Hematopoietic multipotent progenitor cell (in vitro differentiated cells): ENCODE measurements around the gene SUMF1. TPM values are rescaled to one million over a fixed set of nuclear protein-coding genes. Genes with fewer than 3 reads are reported as not detected.
A peak's percentile ranks its signal among the peaks of the same experiment; 100 is the strongest.

Experiments used
- DNase-seq, 3 donors: peaks; one replicate each; pipeline ENCODE4 v3.0.0-alpha.2; 2011 to 2015; ENCODE audit warnings: low read depth in 2 of 3, low spot score in 2 of 3
- total RNA-seq: library from RNA; depleted of rRNA; stranded (reverse); fragments of >200 nt; gene quantifications from one replicate; pipeline ENCODE4 v1.2.3, GENCODE V29; 2012

SUMF1 gene
- total RNA-seq, 1 donor, result 66.8 TPM

DNA sequence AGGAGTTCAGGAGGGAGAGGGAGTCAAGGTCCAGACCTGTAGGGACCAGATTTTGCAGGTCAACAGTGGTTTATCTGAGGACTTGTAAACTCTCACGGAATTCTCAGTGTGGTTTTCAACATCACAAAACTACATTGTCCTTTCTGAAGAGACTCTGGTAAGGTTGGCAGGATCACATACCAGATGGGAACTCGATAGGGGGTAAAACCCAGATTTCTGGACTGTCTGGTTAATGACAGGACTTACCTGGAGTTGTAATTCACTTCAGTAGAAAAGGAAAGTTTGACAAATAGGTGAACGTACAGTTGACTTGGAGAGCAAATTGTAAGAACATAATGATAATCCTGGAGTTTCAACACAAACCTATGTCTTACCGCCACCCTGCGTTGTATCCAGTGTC lies 31.4 kb upstream of the SUMF1 start:
- DNase-seq, result no peak

DNA sequence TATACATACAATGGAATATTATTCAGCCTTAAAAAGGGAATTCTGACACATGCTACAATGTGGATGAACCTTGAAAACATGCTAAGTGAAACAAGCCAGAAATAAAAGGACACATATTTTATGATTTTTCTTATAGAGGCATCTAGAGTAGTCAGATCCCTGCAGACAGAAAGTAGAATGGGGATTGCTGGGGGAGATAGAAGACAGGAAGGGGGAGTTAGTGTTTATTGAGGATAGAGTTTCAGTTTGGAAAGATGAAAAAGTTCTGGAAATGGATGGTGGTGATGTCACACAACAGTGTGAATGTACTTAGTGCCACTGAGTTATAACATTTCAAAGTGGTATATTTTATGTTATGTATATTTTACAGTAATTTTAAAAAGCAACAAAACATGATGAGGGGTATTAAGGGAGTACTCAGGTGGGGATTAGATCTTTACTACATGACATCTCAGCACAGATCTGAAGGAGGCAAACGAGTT lies 30.8 kb upstream of the SUMF1 start:
- no peak for DNase-seq

GRCh38 chr3:4497005-4497692 lies 30.1 kb upstream of the SUMF1 start:
- DNase-seq, result no peak

DNA sequence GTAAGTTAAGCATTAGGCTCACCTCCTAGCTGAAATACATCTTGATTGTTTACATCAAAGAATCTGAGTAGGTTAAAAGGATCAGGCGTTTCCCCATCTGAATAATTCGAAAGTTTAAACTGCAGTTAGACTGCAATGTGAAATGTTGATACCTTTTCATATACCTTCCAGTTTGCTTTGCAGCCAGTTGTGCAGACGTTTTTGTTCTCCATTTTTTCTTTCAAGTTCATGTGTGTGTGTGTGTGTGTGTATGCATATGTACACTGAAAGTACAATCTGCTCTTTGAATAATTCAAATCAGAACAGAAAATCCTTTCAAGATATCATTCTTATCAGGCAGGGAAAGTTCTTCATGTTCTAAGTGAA lies 29.0 kb upstream of the SUMF1 start:
- no peak for DNase-seq

DNA sequence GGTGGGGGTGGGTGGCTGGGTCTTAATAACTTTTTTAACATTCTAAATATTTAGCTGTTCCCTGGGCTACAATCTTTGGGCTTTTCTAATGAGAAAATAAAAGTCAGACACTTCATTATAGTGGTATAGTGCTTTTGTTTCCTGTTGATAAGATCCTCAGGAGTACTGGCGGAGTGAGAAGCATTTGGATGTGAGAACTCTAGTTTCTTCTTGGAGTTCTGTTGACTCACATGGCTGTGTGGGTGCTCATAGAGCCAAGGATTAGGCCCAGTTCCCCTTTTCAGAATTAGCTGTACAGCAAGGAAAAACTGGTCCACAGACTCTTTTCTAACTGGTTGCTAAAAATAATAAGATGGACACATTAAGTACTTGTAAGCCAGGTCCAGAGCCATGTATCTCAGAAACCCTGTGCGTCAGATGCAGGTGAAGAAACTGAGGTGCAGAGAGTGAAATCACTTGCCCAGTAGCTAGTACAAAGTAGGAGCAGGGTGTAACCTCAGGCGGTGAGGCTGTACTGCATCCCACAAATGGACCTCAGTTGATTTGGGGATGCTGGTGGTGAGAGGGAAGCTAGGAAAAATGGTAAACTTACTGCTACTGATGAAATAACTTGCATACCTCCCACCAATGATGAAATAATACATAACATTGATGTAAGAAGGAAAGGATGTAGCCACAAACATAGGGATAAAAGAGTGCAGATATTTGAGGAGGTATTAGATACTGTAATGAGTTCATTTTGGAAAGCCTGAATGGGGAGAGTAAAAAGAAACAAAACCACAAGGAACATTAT lies 28.4 kb upstream of the SUMF1 start:
- DNase-seq, result peak in 2 of 3 donors; percentile 66 to 71

DNA sequence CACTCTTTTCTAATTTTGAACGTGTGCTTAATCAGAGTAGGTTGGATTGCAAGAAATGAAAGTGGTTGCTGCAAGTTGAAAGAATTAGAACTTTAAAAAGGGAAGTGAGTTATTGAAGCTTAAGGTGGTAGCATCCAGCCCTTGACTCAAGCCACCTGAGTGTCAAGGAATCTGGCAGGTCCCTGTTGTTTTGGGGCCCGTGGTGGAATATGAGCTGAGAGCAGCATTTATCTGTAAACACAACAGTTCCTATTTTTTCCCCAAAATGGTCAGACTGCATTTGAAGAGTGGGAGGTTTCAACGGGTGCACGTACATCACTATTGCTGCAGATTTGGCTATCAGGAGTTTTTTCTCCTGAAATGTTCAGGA lies 27.8 kb upstream of the SUMF1 start:
- DNase-seq, result peak in 1 of 3 donors; percentile 44

DNA sequence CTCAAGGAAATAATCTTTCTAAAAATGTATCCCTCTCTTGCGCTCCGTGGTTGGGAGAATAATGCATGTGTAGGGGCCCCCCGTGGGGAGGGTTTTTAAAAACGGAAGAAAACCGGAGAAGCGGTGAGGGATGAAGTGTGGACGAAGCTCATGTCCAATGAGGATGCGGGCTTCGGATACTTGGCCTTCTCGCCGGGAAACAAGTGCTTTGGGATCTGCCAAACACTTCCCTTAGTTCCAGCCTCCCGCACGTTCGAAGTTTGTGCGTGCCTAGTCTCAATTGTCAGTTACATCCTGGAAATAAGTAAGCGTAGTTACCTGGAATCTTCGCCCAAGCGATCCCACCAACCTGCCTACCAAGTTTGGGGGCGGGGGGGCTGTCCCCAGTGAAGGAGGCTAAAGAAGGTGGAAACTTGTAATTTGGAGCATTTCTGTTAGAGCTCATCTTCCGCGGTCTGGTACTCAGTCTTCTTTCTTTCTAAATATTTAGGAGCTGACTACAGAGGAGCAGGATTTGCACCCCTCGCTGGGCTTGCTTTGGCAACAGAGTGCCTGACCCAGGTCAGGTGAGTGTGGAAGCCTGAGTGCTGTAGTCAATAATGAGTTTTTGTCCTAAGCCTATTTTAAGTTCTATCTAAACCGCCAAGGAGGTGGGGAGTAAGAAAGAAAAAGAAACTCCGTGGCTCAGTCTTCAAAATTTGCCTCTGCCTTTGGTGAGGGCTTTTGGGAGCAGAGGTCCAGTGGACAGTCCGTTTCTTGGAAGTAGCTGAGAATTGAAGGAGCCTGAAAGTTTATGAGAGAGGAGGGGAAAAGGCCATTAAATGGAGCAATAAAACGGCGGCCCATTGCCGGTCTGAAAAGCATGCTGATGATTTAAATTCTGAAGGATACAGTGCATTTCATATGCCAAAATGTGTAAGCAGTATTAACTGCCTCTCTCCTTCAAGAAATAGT lies 27.1 kb upstream of the SUMF1 start:
- DNase-seq, result no peak

DNA sequence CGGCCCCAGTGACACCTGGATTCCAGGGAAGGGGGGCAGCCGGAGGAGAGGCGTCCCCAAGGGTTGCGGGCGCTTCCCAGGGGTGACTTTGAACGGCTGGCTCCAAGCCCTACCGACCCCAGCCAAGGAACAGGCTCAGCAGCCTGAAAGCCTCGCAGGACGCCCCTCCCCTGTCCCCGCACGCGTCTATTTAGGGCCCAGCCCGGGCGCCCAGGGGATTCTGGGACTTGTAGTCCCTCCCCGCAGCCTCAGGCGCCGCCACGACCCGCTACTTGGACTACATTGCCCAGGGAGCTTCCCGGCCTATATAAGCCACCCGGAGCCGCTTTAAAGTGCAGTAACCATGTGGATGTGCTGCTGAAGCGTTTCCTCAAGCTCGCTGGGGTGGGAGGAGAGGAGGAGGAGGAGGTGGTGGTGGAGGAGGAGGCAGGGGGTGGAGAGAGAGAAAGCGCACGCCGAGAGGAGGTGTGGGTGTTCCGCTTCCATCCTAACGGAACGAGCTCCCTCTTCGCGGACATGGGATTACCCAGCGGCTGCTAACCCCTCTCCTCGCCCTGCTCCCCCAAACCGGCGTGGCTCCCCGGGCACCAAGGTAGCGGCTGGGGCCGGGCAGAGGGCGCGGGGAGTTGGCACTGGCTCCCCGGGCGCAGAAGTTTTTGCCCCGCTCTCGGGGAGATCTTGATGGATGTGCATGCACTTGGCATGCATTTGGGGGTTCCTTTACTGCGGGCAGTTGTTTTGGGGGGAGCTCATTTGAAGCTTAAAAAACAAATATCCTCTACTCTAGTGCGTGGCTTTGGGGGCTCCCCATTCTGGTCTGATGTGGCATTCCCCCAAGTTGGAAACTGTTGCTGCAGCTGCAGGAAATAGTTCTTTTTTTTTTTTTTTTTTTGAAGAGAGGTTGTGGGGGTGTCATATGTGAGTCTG lies 26.2 kb upstream of the SUMF1 start, which contains the start of gene ITPR1:
Gene ITPR1, plus strand, starts transcription at position 335 of the 927 bp plus-strand sequence. CDS start 23,144 bp downstream, outside the sequence.
- peak; percentile 99 to 100 (median 99) for DNase-seq

- DNase-seq, result peak; percentile 30 to 54 (median 52)
Observed at GRCh38 chr3:4492208-4493013, 25.3 kb upstream of the SUMF1 start.

- DNase-seq, result no peak
Observed at GRCh38 chr3:4491855-4492207, 24.8 kb upstream of the SUMF1 start.

DNA sequence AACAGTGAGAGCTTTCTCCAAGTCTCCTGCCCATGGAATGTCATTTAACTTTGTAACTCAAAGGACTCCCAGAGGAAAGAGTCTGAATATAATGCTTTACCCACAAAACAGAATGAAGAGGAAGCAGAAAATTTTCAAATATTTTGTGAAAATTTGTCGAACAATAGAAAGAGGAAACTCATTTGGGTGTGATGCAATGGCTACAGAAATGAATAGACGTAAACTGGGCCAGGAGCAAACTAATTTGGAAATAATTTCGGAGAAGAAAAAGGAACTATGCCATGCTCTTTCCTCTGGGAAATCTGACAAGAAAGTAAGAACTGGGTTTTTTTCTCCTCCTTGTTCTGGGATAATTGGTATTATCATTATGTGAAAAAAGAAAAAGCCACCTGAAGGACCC lies 11.2 kb upstream of the SUMF1 start:
- DNase-seq, result no peak

DNA sequence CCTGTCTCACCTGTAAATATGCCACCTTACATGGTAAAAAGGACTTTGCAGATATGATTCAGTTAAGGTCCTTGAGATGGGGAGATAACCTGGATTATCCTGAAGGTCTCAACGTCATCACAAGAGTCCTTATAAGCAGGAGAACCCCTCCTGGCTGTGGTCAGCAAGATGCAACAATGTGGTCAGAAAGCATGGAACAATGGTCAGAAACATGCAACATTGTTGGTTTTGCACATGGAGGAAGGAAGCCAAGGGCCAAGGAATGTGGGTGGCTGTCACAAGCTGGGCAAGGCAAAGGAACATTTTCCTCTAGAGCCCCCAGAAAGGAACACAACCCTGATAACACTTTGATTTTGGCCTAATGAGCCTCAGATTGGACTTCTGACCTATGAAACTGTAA lies 9.4 kb upstream of the SUMF1 start:
- DNase-seq, result no peak

DNA sequence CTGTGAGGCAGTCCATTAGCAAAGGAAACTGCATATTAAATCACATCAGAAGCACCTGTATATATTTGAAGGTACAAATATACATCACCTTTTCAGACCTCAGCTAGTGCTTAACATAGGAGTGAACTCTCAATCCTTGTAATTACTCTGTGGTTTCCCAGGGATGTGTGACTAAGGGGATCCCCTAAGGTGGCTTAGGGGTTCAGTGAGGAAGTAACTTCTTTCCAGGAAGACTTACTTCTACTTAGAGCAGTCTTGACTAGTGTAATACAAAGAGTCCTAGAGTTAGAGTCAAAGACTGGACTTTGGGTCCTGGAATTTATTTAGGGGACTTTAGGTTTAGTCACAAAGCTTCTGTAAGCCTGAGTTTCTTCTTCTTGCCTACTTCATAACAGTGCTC lies 8.7 kb upstream of the SUMF1 start:
- no peak for DNase-seq

DNA sequence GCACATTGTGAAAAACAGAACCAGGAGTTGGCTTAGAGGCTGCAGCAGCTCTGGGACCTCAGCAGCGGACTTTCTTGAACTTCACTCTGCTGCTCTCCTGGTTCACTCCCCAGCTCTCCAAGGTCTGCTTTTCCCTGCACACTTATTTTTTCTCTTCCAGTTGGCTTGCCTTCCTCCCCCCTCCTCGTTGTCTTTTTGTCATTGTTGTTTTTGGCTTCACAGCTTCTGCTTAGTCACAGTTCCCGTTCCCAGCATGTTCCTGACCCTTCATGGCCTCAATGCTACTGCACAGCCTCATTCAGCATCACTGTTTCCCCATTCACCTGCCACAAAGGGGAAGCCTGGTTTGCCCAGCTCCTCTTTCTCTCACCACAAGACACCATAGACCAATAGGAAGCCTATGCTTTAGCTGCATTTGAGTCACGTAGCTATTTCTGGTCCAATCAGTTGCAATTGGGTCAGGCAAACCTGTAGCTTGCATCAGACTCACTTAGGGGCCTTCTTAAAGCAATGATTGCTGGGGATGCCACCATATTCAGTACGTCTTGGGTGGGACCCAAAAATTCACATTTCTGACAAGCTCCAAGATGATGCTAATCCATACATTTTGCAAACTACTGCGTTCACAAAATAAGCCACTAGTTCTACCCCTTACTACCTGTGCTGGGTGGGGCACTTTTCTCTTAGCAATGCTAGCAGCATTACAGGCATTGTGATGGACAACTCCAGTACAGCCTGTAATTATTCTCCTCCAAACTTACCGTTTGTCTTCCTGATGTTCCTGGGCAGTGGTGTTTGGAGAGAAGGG lies 7.8 kb upstream of the SUMF1 start:
- peak in 2 of 3 donors; percentile 72 to 91 for DNase-seq

GRCh38 chr3:4472766-4473165 lies 5.7 kb upstream of the SUMF1 start:
- DNase-seq, result no peak

GRCh38 chr3:4472312-4472711 lies 5.2 kb upstream of the SUMF1 start:
- no peak for DNase-seq

GRCh38 chr3:4471907-4472306 lies 4.8 kb upstream of the SUMF1 start:
- DNase-seq, result no peak

GRCh38 chr3:4467522-4467867 lies 426 bp upstream of the SUMF1 start:
- DNase-seq, result no peak
